ENCODE measurements around the gene SGPP1. TPM values are rescaled to one million over a fixed set of nuclear protein-coding genes. Genes with fewer than 3 reads are reported as not detected.

Gene SGPP1
- total RNA-seq, 4 donors from 2014 or later = 17.7 to 47.6 (median 21.5) TPM

DNA sequence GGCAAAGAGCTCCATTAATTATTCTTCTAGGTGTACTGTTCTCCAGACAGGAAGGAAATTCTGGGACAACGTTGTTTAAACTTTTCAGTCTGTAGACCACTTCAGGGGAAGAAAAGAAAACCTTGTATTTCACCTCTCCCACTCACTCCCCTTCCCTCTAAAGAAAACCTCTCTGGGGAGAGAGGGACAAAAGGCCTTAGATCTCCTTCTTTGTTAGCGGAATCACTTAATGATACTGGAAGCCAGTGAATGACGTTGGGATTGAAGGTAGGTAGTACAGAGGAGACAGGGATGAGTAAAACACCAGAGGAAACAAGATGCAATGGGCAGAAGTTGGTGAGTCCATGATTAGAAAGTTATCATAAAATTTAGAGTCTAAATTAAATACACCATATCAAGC is 38.7 kb upstream of the SGPP1 start:
- Histone ChIP-seq H3K4me1 (no peaks in the 10 kb centered on the region), H3K36me3 (no peaks in the 10 kb centered on the region), H3K27ac (no peak overlapping the region), H3K27me3 (no peaks in the 10 kb centered on the region), H3K4me3 (no peak overlapping the region), H3K9me3 (no peaks in the 10 kb centered on the region)
- DNase-seq = no peak
- TF ChIP-seq, protein P1, sequence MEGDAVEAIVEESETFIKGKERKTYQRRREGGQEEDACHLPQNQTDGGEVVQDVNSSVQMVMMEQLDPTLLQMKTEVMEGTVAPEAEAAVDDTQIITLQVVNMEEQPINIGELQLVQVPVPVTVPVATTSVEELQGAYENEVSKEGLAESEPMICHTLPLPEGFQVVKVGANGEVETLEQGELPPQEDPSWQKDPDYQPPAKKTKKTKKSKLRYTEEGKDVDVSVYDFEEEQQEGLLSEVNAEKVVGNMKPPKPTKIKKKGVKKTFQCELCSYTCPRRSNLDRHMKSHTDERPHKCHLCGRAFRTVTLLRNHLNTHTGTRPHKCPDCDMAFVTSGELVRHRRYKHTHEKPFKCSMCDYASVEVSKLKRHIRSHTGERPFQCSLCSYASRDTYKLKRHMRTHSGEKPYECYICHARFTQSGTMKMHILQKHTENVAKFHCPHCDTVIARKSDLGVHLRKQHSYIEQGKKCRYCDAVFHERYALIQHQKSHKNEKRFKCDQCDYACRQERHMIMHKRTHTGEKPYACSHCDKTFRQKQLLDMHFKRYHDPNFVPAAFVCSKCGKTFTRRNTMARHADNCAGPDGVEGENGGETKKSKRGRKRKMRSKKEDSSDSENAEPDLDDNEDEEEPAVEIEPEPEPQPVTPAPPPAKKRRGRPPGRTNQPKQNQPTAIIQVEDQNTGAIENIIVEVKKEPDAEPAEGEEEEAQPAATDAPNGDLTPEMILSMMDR (IDR thresholded peaks at IDR 0.05) = no peak
- TF ChIP-seq POLR2A (IDR thresholded peaks at IDR 0.05) = no peak
- intact Hi-C loops (cut with DNase I; ENCODE audit: low total_unique reads) = no loop called here

DNA sequence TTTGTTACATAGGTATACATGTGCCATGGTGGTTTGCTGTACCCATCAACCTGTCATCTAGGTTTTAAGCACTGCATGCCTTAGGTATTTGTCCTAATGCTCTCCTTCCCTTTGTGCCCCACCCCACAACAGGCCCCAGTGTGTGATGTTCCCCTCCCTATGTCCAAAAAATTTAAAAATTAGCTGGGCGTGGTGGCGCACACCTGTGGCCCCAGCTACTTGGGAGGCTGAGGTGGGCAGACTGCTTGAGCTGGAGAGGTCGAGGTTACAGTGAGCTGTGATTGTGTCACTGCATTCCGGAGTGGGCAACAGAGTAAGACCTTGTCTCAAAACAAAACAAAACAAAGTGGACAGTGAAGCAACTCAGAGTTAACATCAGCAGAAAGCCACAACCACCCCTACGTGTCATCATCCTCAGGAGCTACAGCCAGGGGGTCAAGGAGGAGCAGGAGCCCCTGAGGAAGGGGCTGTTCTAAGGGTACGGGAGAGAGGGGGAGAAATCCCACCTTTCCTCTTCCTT is 36.8 kb upstream of the SGPP1 start:
- H3K27ac ChIP-seq = no peak overlapping the region
- no peaks in the 10 kb centered on the region for H3K36me3 ChIP-seq
- DNase-seq = no peak
- H3K4me3 ChIP-seq = no peak overlapping the region
- no peaks in the 10 kb centered on the region for H3K9me3 ChIP-seq
- no peak for TF ChIP-seq POLR2A (IDR thresholded peaks at IDR 0.05)
- TF ChIP-seq, protein P1 (IDR thresholded peaks at IDR 0.05) = no peak
- intact Hi-C loops (cut with DNase I; ENCODE audit: low total_unique reads) = no loop called here
- H3K4me1 ChIP-seq = no peaks in the 10 kb centered on the region
- H3K27me3 ChIP-seq = no peaks in the 10 kb centered on the region

DNA sequence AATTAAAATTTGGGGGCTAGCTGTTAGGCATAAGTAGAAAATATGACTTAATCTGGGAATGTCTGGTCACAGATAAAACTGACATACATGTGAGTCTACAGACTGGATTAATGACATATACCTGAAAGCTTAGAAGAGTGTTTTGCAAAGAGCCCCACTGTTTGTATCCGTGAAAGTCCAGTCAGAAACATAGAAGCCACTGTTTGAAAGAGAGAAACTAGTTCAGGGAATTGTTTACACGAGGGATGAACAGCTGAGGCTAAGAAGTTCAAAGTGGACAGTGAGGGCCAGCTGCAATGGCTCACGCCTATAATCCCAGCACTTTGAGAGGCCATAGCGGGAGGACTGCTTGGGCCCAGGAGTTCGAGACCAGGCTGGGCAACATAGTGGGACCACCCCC is 36.2 kb upstream of the SGPP1 start:
- Histone ChIP-seq H3K36me3 (no peaks in the 10 kb centered on the region), H3K27me3 (no peaks in the 10 kb centered on the region), H3K4me3 (no peak overlapping the region), H3K9me3 (no peaks in the 10 kb centered on the region), H3K4me1 (no peaks in the 10 kb centered on the region), H3K27ac (no peak overlapping the region)
- intact Hi-C loops (cut with DNase I; ENCODE audit: low total_unique reads) = no loop called here
- TF ChIP-seq, protein P1 (IDR thresholded peaks at IDR 0.05) = no peak
- no peak for TF ChIP-seq POLR2A (IDR thresholded peaks at IDR 0.05)
- no peak for DNase-seq

- no peaks in the 10 kb centered on the region for H3K36me3 ChIP-seq
- no peak overlapping the region for H3K4me3 ChIP-seq
- DNase-seq = no peak
- no peaks in the 10 kb centered on the region for H3K27me3 ChIP-seq
- no peak overlapping the region for H3K27ac ChIP-seq
- no peak for TF ChIP-seq POLR2A (IDR thresholded peaks at IDR 0.05)
- TF ChIP-seq, protein P1 (IDR thresholded peaks at IDR 0.05) = no peak
- no peaks in the 10 kb centered on the region for H3K9me3 ChIP-seq
- intact Hi-C loops (cut with DNase I; ENCODE audit: low total_unique reads) = no loop called here
- H3K4me1 ChIP-seq = no peaks in the 10 kb centered on the region
Measured at GRCh38 chr14:63761351-63762117, 33.7 kb upstream of the SGPP1 start.

GRCh38 chr14:63760014-63760413 is 32.1 kb upstream of the SGPP1 start:
- Histone ChIP-seq H3K36me3 (no peaks in the 10 kb centered on the region), H3K4me3 (no peak overlapping the region), H3K4me1 (no peaks in the 10 kb centered on the region), H3K27me3 (no peaks in the 10 kb centered on the region), H3K9me3 (no peaks in the 10 kb centered on the region), H3K27ac (no peak overlapping the region)
- intact Hi-C loops (cut with DNase I; ENCODE audit: low total_unique reads) = no loop called here
- no peak for DNase-seq
- no peak for TF ChIP-seq POLR2A (IDR thresholded peaks at IDR 0.05)
- TF ChIP-seq, protein P1 (IDR thresholded peaks at IDR 0.05) = no peak
